ENCODE data around the gene ANO6. TPM values are rescaled to one million over a fixed set of nuclear protein-coding genes. Genes with fewer than 3 reads are reported as not detected.
A peak's percentile ranks its signal among the peaks of the same experiment; 100 is the strongest.

The ANO6 gene
- total RNA-seq, 1 donor from 2014 or later = 57.6 TPM

- DNase-seq (ENCODE audit: low read depth) = no peak
- no peak overlapping the region for H3K4me3 ChIP-seq (ENCODE audit: low read depth, low read length)
- no peak for TF ChIP-seq CTCF (conservative IDR thresholded peaks at IDR 0.05; ENCODE audit: low read depth, low read length)
Measured at GRCh38 chr12:45182511-45182910, 33.4 kb upstream of the ANO6 start.

- TF ChIP-seq CTCF (conservative IDR thresholded peaks at IDR 0.05; ENCODE audit: low read depth, low read length) = peak; percentile 41
- H3K4me3 ChIP-seq (ENCODE audit: low read depth, low read length) = no peak overlapping the region
- DNase-seq (ENCODE audit: low read depth) = no peak
Measured at GRCh38 chr12:45183246-45183645, 32.6 kb upstream of the ANO6 start.

GRCh38 chr12:45184147-45184963, 31.5 kb upstream of the ANO6 start:
- TF ChIP-seq CTCF (conservative IDR thresholded peaks at IDR 0.05; ENCODE audit: low read depth, low read length) = no peak
- H3K4me3 ChIP-seq (ENCODE audit: low read depth, low read length) = no peak overlapping the region
- no peak for DNase-seq (ENCODE audit: low read depth)

- no peak for TF ChIP-seq CTCF (conservative IDR thresholded peaks at IDR 0.05; ENCODE audit: low read depth, low read length)
- H3K4me3 ChIP-seq (ENCODE audit: low read depth, low read length) = no peak overlapping the region
- DNase-seq (ENCODE audit: low read depth) = no peak
Measured at GRCh38 chr12:45186762-45187161, 29.1 kb upstream of the ANO6 start.

- no peak overlapping the region for H3K4me3 ChIP-seq (ENCODE audit: low read depth, low read length)
- TF ChIP-seq CTCF (conservative IDR thresholded peaks at IDR 0.05; ENCODE audit: low read depth, low read length) = no peak
- DNase-seq (ENCODE audit: low read depth) = no peak
Measured at GRCh38 chr12:45189766-45190403, 26.0 kb upstream of the ANO6 start.

GRCh38 chr12:45191239-45191638, 24.7 kb upstream of the ANO6 start:
- DNase-seq (ENCODE audit: low read depth) = no peak
- TF ChIP-seq CTCF (conservative IDR thresholded peaks at IDR 0.05; ENCODE audit: low read depth, low read length) = no peak
- H3K4me3 ChIP-seq (ENCODE audit: low read depth, low read length) = no peak overlapping the region
